Gastroesophageal sphincter (tissue), 4 donors: ENCODE measurements around the gene SLC22A2. TPM values are rescaled to one million over a fixed set of nuclear protein-coding genes. Genes with fewer than 3 reads are reported as not detected.

Source experiments
- ATAC-seq: fragments of 150-250 bp; one replicate; pipeline ENCODE4 v1.9.1; 2016; ENCODE audit warnings: mild to moderate bottlenecking, moderate library complexity
- H3K27ac ChIP-seq, 4 donors: fragments of 200-600 bp; sonication (generic) in 3 of 4; 1 replicate in 3 of 4; 2 replicates in 1 of 4; pipeline ENCODE4 v1.5.1; 2016 to 2019
- H3K27me3 ChIP-seq: fragments of 200-600 bp; sonication (generic); one replicate; pipeline ENCODE4 v1.5.1; 2019
- H3K36me3 ChIP-seq, 2 donors: fragments of 200-600 bp; sonication (generic); one replicate each; pipeline ENCODE4 v1.5.1; 2019; ENCODE audit warnings: control low read depth in 1 of 2
- H3K4me1 ChIP-seq, 3 donors: fragments of 200-600 bp; sonication (generic); 1 replicate in 2 of 3; 2 replicates in 1 of 3; pipeline ENCODE4 v1.5.1; 2016 to 2019; ENCODE audit warnings: control low read depth in 2 of 3
- H3K4me3 ChIP-seq, 2 donors: fragments of 200-600 bp; sonication (generic); one replicate each; pipeline ENCODE4 v1.5.1; 2019; ENCODE audit warnings: mild to moderate bottlenecking in 1 of 2, moderate library complexity in 1 of 2
- H3K9me3 ChIP-seq, 3 donors: fragments of 200-600 bp; sonication (generic); one replicate each; pipeline ENCODE4 v1.5.1; 2017 to 2019; ENCODE audit warnings: control low read depth in 2 of 3
- CTCF ChIP-seq, 4 experiments: fragments of 200-600 bp in 2 of 4; fragments of 450-650 bp in 2 of 4; sonication (generic) in 1 of 4; IDR thresholded peaks; one replicate each; pipeline ENCODE4 v1.5.1; 2017 to 2019; ENCODE audit warnings: antibody characterized with exemption in 4 of 4, mild to moderate bottlenecking in 2 of 4, moderate library complexity in 2 of 4
- EP300 ChIP-seq: sonication (generic); formaldehyde crosslinking; IDR thresholded peaks from one replicate; pipeline ENCODE4 v1.6.1; 2017; ENCODE audit warnings: antibody characterized with exemption, mild to moderate bottlenecking
- POLR2A ChIP-seq, 2 donors: fragments of 450-650 bp; IDR thresholded peaks; one replicate each; pipeline ENCODE4 v1.6.1; 2017; ENCODE audit warnings: antibody characterized with exemption in 2 of 2, mild to moderate bottlenecking in 2 of 2, moderate library complexity in 1 of 2
- POLR2AphosphoS5 ChIP-seq: sonication (generic); formaldehyde crosslinking; IDR thresholded peaks from one replicate; pipeline ENCODE4 v1.6.1; 2017; ENCODE audit warnings: antibody characterized with exemption
- WGBS, 2 donors: methylation state at CpG; one replicate each; pipeline ENCODE4 v1.1.5; 2018; ENCODE audit warnings: low coverage in 1 of 2; 5-methylcytosine and 5-hydroxymethylcytosine counted together
- total RNA-seq, 4 donors: library from RNA; depleted of rRNA; stranded (reverse); fragments of >200 nt; gene quantifications; one replicate each; pipeline ENCODE4 v1.1.0, GENCODE V29; 2016

SLC22A2 gene
- total RNA-seq, 4 donors from 2014 or later, result 0.47 TPM; not detected in 3

GRCh38 chr6:160285541-160286105, 27.0 kb upstream of the SLC22A2 start:
- H3K36me3 ChIP-seq, result no peaks in the 10 kb centered on the region
- H3K4me1 ChIP-seq, result no peaks in the 10 kb centered on the region
- H3K9me3 ChIP-seq, result no peaks in the 10 kb centered on the region
- no peaks in the 10 kb centered on the region for H3K27me3 ChIP-seq
- no peak for ATAC-seq
- WGBS, 2 donors, result 13% methylated on average over 1 of the region's 1 CpG; no CpG with 5 or more reads in 1 of the 2 donors
- H3K4me3 ChIP-seq, result no peak overlapping the region
- no peak overlapping the region for H3K27ac ChIP-seq
- TF ChIP-seq EP300 (no peak), CTCF (IDR thresholded peaks at IDR 0.05) (no peak), POLR2AphosphoS5 (no peak), POLR2A (IDR thresholded peaks at IDR 0.05) (no peak)

DNA sequence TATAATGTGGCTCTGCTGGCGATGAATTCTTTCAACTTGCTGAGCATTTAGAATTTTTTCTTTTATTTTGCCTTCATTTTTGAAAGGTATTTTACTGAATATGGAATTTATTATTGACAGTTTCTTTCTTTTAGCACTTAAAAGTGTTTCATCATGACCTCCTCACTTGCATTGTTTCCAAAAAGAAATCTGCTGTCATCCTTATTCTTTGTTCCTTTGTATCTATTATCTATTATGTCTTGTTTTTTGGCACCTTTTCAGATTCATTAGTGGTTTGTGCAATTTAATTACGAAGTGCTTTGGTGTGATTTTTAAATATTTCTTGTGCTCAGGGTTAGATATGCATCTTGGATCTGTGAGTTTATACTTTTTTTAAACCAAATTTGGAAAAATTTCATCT, 26.0 kb upstream of the SLC22A2 start:
- Histone ChIP-seq H3K27me3 (no peaks in the 10 kb centered on the region), H3K27ac (no peak overlapping the region), H3K4me3 (no peak overlapping the region), H3K36me3 (no peaks in the 10 kb centered on the region), H3K4me1 (no peaks in the 10 kb centered on the region), H3K9me3 (no peaks in the 10 kb centered on the region)
- TF ChIP-seq POLR2A (IDR thresholded peaks at IDR 0.05), result no peak
- no peak for TF ChIP-seq EP300
- TF ChIP-seq POLR2AphosphoS5, result no peak
- TF ChIP-seq CTCF (IDR thresholded peaks at IDR 0.05), result no peak
- 98 to 100% methylated on average over 2 of the region's 2 CpGs for WGBS, 2 donors
- ATAC-seq, result no peak

GRCh38 chr6:160282444-160282843, 23.8 kb upstream of the SLC22A2 start:
- ATAC-seq, result no peak
- Histone ChIP-seq H3K9me3 (no peaks in the 10 kb centered on the region), H3K4me3 (no peak overlapping the region), H3K4me1 (no peaks in the 10 kb centered on the region), H3K36me3 (no peaks in the 10 kb centered on the region), H3K27ac (no peak overlapping the region), H3K27me3 (no peaks in the 10 kb centered on the region)
- 82 to 83% methylated on average over 1 of the region's 1 CpG for WGBS, 2 donors
- TF ChIP-seq CTCF (IDR thresholded peaks at IDR 0.05) (no peak), POLR2A (IDR thresholded peaks at IDR 0.05) (no peak), POLR2AphosphoS5 (no peak)

DNA sequence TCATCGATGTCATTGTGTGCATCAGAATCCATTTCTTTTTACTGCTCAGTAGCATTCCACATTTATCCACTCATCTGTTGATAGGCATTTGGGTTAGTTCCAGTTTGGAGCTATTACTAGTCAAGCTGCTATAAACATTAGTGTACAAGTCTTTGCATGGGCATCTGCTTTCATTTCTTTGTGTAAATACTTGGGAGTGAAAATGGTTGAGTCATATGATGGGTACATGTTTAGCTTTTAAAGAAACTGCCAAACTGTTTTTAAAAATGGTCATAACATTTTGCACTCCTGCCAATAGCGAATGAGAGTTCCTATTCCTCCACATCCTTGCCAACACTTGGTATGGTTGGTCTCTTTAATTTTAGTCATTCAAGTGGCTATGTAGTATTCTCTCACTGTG, 21.2 kb upstream of the SLC22A2 start:
- H3K36me3 ChIP-seq, result no peaks in the 10 kb centered on the region
- no peak for ATAC-seq
- H3K9me3 ChIP-seq, result no peaks in the 10 kb centered on the region
- TF ChIP-seq POLR2A (IDR thresholded peaks at IDR 0.05) (no peak), CTCF (IDR thresholded peaks at IDR 0.05) (no peak), POLR2AphosphoS5 (no peak), EP300 (no peak)
- no peak overlapping the region for H3K27ac ChIP-seq
- no peak overlapping the region for H3K4me3 ChIP-seq
- H3K27me3 ChIP-seq, result no peaks in the 10 kb centered on the region
- H3K4me1 ChIP-seq, result peaks cover 0 to under 1% (median 0%) of the 10 kb centered on the region in 3 donors
- 80 to 90% methylated on average over 2 of the region's 2 CpGs for WGBS, 2 donors

DNA sequence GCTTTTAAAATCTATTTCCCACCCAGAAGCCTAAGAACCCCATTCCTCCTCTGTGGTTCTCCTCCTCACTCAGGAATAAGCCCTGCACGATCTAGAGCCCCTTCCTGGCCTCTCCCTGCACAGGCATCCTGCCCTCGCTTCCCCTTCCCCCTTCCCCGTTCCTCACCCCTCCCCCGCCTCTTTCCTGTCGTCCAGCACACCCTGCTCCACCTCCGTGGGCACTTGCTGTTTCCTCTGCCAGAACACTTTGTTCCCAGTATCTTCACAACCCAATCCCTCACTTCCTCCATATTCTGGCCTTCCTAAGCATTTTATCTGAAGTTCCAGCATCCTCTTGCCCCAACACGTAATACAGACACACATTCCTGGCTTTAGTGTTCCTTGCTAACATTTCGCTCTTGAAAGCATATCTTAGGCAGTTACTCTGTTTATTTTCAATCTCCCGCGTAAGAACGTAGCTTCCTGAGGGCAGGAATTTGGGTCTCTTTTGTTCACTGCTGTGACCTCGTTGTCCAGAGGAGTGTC, 20.2 kb upstream of the SLC22A2 start:
- no peak overlapping the region for H3K27ac ChIP-seq
- no peaks in the 10 kb centered on the region for H3K9me3 ChIP-seq
- H3K4me1 ChIP-seq, result peaks cover 0 to 6% (median 0%) of the 10 kb centered on the region in 3 donors
- no peak for ATAC-seq
- no peak for TF ChIP-seq EP300
- TF ChIP-seq POLR2A (IDR thresholded peaks at IDR 0.05), result no peak
- no peak for TF ChIP-seq POLR2AphosphoS5
- no peak for TF ChIP-seq CTCF (IDR thresholded peaks at IDR 0.05)
- no peaks in the 10 kb centered on the region for H3K36me3 ChIP-seq
- no peak overlapping the region for H3K4me3 ChIP-seq
- WGBS, 2 donors, result 66 to 67% methylated on average over 4 to 11 of the region's 12 CpGs
- H3K27me3 ChIP-seq, result no peaks in the 10 kb centered on the region
